Activated CD8-positive, alpha-beta memory T cell treated with anti-CD3 and anti-CD28 coated beads, Interleukin-2, amount 50 U/mL, for 24 hours (primary cell): ENCODE data around the gene PEAK3.

ENCODE experiments used
- DNase-seq: peaks from one replicate; pipeline ENCODE4 v3.0.0-alpha.2; 2020; ENCODE audit errors: extremely low read depth

The PEAK3 gene

GRCh38 chr19:2236314-2237050, 45.5 kb downstream of the PEAK3 start, which contains the start of the genes PLEKHJ1 and SF3A2:
TSS of gene PLEKHJ1 (minus strand) at chr19:2236329. CDS start at chr19:2236248, 81 bp downstream.
TSS of gene SF3A2 (plus strand) at chr19:2236824. CDS start at chr19:2243419, 6,595 bp downstream.
- DNase-seq, result peak; percentile 90

DNA sequence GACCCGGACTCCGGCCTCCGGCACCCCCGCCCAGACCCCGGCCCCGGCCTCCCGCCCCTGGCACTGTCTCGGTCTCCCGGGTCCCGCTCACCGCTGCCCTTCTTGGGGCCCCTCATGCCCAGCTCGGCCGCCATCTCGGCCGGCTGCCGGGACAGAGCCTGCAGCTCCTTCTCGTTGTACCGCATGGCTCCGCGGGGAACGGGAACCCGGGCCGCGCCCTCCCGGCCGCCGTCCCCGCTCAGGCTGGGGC, 46.0 kb downstream of the PEAK3 start:
- DNase-seq, result no peak

DNA sequence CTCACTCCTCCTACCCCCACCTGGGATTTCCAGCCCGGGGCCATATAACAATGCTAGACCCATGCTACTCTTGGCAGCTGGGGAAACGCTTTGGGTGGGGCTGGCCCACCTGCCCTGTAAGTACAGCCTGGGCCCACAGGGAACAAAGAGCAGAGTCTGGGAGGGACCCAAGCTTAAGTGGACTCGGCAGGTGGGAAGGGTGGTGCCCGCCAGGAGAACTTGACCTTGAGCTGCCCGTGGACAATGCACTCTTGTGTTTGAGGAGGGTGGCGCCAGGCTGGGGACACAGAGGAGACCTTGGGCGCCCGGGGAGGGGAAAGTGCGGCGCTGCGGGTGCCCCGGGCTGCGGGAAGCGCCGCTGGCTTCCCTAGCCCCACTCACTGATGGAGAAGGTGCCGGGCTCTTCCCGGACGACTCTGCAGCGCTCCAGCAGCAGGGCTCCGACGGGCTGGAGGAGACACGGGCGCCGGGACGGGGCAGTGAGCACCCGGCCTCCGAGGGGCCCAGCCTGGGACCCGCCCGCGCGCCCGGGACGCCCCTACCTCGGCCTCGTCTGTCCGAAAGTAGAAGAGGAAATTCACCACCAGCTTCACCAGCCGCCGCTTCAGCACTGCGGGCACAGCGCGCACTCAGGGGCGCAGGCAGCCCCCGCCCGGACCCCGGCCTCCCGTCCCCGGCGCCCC, 46.5 kb downstream of the PEAK3 start:
- DNase-seq, result no peak

DNA sequence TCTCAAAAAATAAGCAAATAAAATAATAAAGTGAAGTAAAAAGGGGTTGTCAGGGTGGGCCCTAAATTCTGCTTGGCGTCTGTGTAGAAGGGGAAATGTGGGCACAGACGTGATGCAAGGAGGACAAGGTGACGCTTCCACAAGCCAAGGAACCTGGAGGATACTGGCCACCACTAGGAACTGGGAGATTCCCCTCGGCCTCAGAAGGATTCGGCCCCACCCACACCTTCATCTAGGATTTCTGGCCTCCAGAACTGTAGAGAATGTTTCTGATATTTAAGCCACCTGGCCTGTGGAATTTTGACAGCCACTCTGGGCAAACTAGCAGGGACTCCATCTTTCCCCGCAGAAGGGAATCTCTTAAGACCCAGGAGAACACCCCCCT, 47.0 kb downstream of the PEAK3 start:
- DNase-seq, result no peak

DNA sequence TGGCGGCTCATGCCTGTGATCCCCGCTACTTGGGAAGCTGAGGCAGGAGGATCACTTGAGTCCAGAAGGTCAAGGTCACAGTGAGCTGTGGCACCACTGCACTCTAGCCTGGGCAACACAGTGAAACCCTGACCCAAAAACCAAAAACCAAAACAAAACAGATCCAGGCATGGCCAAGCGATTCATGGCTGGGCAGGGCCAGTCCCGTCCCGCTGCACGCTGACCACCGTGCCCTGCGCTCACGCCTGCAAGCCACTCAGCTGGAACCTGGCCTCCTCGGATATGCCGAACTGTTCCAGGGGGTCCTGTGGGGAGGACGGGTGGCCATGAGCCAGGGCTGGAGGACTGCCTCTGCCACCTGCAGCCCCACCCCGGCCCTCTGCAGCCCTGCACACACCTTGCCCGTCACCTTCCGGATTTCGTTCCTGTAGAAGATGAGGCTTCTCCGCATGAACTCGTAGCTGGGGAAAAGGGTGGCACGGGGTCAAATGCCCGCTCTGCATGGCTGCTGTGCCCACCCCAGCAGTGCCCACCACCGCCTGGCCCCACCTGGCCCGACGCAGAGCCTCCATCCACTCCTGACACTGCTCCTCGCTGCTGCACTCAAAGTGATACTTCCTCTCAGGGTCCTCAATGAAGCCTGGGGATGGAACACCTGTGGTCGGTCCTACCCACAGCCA, 48.2 kb downstream of the PEAK3 start:
- no peak for DNase-seq

DNA sequence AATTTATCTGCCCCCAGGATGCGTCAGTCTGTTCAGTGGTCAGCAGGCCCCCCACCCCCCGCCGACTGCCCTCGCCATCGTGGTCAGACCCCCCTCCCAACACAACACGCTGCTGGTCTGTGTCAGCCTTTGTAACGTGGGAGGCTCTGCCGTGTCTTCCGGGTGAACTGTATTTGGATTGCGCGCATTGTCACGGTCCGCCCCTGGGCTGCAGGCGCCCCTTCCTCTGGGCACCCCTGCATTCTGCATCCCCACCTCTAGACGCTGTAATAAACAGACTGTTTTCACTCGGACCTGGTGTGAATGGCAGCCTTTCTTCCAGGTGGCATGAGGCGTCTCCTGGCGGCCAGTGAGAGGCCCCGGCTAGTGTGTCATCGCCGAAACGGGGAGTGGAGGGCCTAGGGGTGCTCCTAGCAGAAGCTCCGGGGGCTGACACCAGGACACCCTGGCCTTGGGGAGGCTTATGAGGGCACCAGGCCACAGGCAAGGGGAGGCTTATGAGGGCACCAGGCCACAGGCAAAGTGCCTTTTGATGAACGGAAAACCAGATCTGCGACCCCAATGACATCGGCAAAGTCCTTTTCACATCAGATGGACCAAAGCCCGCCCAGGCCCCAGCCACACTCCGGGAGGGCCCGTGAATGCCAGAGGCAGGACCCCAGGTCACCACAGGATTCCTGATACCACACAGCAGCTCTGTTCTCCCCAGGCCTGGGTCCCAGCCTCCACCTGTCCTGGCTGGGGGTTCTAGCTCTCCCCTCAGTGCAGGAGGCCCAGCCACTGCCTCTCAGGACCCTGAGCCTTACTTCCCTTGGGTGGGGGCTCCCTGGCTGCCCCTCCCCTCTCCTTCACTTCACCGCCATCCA, 49.5 kb downstream of the PEAK3 start:
- no peak for DNase-seq

DNA sequence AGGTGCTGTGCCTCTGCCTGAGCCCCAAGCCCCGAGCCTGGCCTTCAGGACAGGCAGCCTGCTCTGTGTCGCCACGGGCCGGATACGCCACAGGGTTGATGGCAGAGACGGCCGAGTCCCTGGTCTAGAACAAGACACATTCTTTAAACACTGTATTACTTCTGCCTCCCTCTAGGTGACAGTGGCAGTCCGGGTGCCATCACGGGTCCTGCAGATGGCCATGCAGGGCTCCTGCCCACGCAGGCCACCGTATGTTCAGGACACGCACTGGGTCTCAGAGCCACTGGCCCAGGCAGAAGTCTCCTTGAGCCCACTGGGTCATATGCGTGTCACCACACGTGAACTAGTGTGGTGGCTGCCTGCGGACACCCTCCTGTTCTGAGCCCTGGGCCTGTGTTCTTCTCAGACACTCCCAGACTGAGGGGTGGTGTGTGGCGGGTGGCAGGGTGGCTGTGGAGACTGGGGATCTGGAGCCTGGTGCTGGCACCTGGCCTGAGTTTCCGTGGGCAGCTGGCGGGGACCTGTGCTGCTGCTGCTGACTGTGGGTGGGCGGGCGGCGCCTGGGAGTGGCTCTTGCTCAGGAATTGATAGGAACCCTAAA, 50.3 kb downstream of the PEAK3 start:
- DNase-seq, result no peak

DNA sequence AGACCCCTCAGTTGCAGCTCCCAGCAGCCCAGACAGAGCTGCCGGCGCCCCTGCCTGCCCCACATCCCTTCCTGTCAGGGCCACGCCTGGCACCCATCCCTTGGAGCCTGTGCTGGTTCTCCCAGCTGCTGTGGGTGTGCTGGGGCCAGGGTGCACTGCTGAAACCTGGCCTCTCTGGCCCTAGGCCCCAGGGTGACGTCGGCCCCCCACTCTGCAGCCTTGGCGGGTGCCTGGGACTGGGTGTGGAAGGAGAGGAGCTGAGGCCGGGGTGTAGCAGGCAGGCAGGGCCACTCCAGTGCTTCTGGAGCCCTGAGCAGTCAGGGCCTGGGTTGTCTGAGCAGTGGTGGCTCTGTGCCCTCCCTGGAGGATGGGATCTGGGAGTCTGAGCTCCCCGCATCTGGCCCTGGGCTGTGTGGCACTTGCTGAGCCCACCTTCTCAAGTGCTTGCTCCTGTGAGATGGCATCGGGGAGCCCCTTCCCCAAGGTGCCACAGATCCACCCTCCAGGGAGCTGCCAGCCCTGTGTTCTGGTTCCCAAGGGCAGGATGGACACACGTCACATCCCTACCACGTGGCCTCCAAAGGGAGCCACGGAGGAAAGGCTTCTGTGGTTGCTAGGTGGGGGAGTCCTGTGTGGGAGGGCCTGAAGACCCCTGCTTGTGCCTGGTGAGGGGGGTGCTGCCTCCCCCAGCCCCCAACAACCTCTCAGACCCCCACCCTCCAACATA, 51.0 kb downstream of the PEAK3 start:
- no peak for DNase-seq

DNA sequence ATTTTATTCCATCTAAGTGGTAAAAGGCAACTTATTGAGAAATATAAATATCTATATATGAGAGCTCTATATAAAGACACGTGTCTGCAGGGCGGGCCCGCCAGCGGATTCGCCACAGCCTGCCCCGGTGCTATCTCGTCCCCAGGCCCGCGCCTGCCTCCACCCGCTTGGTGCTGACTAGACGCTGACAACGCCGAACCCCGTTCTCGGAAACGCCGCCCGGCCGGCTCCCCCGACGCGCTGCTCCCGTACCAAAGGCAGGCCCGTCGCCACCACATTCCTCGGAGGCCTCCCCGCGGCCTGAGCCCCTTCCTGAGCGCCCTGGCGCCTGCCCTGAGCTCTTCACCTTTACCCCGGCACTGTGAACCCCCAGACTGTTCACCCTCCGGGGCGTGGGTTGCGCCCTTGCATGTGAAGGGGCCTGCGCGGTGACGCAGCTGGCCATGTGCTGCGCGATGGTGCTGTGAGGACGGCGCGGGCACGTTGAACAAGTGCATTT, 51.9 kb downstream of the PEAK3 start:
- DNase-seq, result no peak

DNA sequence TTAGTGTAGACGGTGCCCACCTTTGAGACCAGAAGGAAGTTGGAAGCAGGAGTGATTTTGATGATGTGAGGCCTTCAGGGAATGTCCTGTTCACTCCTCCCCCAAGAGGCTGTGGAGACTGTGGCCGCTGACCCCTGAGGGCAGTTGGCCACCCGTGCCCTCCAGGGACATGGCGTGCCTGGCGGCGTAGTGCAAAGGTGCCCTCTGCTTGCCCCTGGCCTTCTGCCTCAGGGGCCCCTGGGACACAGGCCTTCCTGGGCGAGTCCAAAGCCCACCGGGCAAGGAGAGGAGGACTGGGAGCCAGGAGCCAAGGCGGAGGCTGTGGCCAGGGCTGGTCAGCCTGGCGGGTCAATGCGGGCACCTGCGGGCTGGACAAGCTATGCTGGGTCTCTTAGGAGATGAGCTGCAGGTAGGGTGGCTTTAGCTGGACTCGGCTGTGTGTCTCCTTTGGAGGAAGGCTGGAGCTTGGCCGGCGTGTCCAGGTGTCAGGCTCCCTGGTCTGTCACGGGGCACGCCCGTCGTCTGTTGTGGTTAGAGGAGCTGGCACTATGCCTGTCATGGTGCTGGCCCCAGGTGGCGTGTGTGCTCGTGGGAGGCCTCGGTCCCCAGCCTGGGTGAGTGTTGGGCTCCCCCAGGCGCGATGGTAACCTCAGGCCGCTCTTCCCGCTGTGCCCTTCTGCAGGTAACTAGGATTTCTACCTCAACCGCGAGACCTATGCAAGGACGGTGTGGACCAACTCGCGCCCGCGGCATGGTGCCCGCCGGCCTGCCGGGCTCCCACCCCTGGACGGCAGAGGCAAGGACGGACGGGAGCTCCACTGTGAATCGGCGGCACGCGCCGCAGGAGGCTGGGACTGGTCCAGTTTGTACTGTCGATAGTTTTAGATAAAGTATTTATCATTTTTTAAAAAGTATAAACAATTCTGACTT, 52.6 kb downstream of the PEAK3 start:
- no peak for DNase-seq

GRCh38 chr19:2228157-2229030, 53.6 kb downstream of the PEAK3 start:
- no peak for DNase-seq

DNA sequence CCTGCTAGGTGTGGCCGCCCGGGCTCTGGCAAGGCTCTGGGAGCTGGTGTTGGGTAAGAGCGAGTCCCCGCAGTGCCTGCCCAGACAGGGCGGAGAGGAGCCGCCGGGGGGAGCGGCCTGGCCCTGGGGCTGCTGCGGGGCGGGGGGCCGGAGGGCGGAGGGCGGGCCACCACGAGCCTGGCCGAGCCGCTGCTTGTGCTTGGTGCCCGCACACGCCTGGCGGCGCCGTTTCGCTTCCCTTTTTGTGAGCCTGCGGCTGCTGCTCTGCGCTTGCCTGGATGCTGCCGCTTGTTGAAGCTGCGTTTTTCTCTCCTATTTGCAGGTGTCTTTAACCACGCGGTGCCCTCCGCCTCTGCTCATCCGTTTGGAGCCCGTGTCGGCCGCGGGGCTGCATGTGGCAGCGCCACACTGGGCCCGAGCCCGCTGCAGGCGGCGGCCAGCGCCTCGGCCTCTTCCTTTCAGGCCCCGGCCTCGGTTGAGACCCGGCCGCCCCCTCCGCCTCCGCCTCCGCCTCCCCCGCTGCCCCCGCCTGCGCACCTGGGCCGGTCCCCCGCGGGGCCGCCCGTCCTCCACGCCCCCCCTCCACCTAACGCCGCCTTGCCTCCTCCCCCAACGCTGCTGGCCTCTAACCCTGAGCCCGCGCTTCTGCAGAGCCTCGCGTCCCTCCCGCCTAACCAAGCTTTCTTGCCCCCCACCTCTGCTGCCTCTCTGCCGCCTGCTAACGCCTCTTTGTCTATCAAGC, 54.4 kb downstream of the PEAK3 start:
- DNase-seq, result no peak

GRCh38 chr19:2226840-2227360, 55.1 kb downstream of the PEAK3 start:
- DNase-seq, result no peak

GRCh38 chr19:2226051-2226839, 55.7 kb downstream of the PEAK3 start:
- DNase-seq, result no peak

- no peak for DNase-seq
Observed at GRCh38 chr19:2225415-2226050, 56.4 kb downstream of the PEAK3 start.

GRCh38 chr19:2224754-2225349, 57.1 kb downstream of the PEAK3 start:
- DNase-seq, result no peak
